Keratinocyte (primary cell): Measurements from ENCODE around the gene KCNE4. TPM values are rescaled to one million over a fixed set of nuclear protein-coding genes. Genes with fewer than 3 reads are reported as not detected.

ENCODE experiments used
- DNase-seq: peaks from one replicate; pipeline ENCODE4 v3.0.0-alpha.2; 2011; ENCODE audit warnings: low read depth, missing footprints, low spot score
- FAIRE-seq: peaks from 2 replicates; lab custom pipeline; 2011; peaks lifted over from hg19 to GRCh38; lab: Jason Lieb, UNC
- H2AFZ ChIP-seq: 2 replicates; pipeline ENCODE4 v1.6.0; 2012; ENCODE audit warnings: low read length, control low read depth, inconsistent platforms; ENCODE audit not compliant: control insufficient read depth
- H3K27ac ChIP-seq: 2 replicates; pipeline ENCODE4 v1.5.1; 2011; ENCODE audit warnings: low read length; ENCODE audit not compliant: control insufficient read depth, insufficient read depth
- H3K27me3 ChIP-seq: 3 replicates; pipeline ENCODE4 v1.6.0; 2011; ENCODE audit warnings: low read length; ENCODE audit not compliant: control insufficient read depth, insufficient read depth; ENCODE audit errors: extremely low read depth
- H3K36me3 ChIP-seq, 2 experiments: 2 replicates in 1 of 2; 3 replicates in 1 of 2; pipeline ENCODE4 v1.5.1; 2011; ENCODE audit warnings: low read length in 2 of 2, mild to moderate bottlenecking in 1 of 2; ENCODE audit not compliant: control insufficient read depth in 2 of 2, insufficient read depth in 2 of 2; ENCODE audit errors: extremely low read depth in 1 of 2
- H3K4me1 ChIP-seq: 3 replicates; pipeline ENCODE4 v1.5.1; 2011; ENCODE audit warnings: low read length; ENCODE audit not compliant: control insufficient read depth, insufficient read depth; ENCODE audit errors: extremely low read depth
- H3K4me2 ChIP-seq: 3 replicates; pipeline ENCODE4 v1.6.0; 2011; ENCODE audit warnings: low read depth, low read length; ENCODE audit not compliant: control insufficient read depth, insufficient read depth; ENCODE audit errors: extremely low read depth
- H3K4me3 ChIP-seq, 3 experiments: fragments of 200-600 bp in 1 of 3; sonication (generic) in 1 of 3; 2 replicates in 2 of 3; 3 replicates in 1 of 3; pipeline ENCODE4 v1.5.1; 2011 to 2016; ENCODE audit warnings: low read length in 3 of 3, mild to moderate bottlenecking in 3 of 3, control low read depth in 2 of 3, inconsistent platforms in 1 of 3, low read depth in 1 of 3, mixed read lengths in 1 of 3, mixed run types in 1 of 3, moderate library complexity in 1 of 3; ENCODE audit not compliant: control insufficient read depth in 2 of 3, insufficient read depth in 2 of 3; ENCODE audit errors: extremely low read depth in 1 of 3
- H3K79me2 ChIP-seq: 2 replicates; pipeline ENCODE4 v1.6.0; 2012; ENCODE audit warnings: low read length; ENCODE audit not compliant: control insufficient read depth, insufficient read depth
- H3K9ac ChIP-seq: 3 replicates; pipeline ENCODE4 v1.6.0; 2011; ENCODE audit warnings: low read length; ENCODE audit not compliant: control insufficient read depth, insufficient read depth; ENCODE audit errors: extremely low read depth
- H3K9me1 ChIP-seq: 3 replicates; pipeline ENCODE4 v1.6.0; 2011; ENCODE audit warnings: low read length; ENCODE audit not compliant: control insufficient read depth, insufficient read depth; ENCODE audit errors: extremely low read depth
- H3K9me3 ChIP-seq: 2 replicates; pipeline ENCODE4 v1.5.1; 2012; ENCODE audit warnings: low read depth, low read length; ENCODE audit not compliant: control insufficient read depth
- H4K20me1 ChIP-seq: 3 replicates; pipeline ENCODE4 v1.6.0; 2011; ENCODE audit warnings: low read length; ENCODE audit not compliant: control insufficient read depth, insufficient read depth; ENCODE audit errors: extremely low read depth
- EZH2 ChIP-seq: IDR thresholded peaks from one replicate; pipeline ENCODE4 v1.6.1; 2012; ENCODE audit warnings: inconsistent platforms, mild to moderate bottlenecking, low read length, moderate library complexity
- dilution Hi-C: fragments of 300-500 bp; cut with MboI; formaldehyde crosslinking; loops from one replicate; pipeline ENCODE4 v1.7.0; 2020; ENCODE audit warnings: low sequenced_read_pairs; ENCODE audit not compliant: extremely low pct_ligation_motif_present
- polyA plus RNA-seq, 5 experiments: library from polyadenylated mRNA; depleted of rRNA in 3 of 5; stranded (reverse) in 3 of 5; stranded (forward) in 1 of 5; unstranded in 1 of 5; fragments of >200 nt; gene quantifications; 1 replicate in 1 of 5; 2 replicates in 3 of 5; 3 replicates in 1 of 5; pipeline versions ENCODE4 v1.2.1 to v1.2.3, GENCODE V29; 2011 to 2012; ENCODE audit warnings: missing spikeins in 2 of 5, low read depth in 1 of 5, low replicate concordance in 1 of 5
- TF ChIP-seq, protein P1 (sequence below), 3 experiments: IDR thresholded peaks in 1 of 3; conservative IDR thresholded peaks in 1 of 3; optimal IDR thresholded peaks in 1 of 3; 2 replicates in 2 of 3; 3 replicates in 1 of 3; pipeline versions ENCODE3 to v1.5.1; 2011; ENCODE audit warnings: low read length in 3 of 3, mild to moderate bottlenecking in 3 of 3, moderate library complexity in 2 of 3, control low read depth in 1 of 3, inconsistent platforms in 1 of 3; ENCODE audit not compliant: insufficient read depth in 2 of 3; ENCODE audit errors: extremely low read depth in 1 of 3

Gene KCNE4
- polyA plus RNA-seq, 1 donor (not counting 4 experiments of a cell fraction or from before 2014, with no cell fraction given): 0.13 TPM

- H3K9ac ChIP-seq: no peak overlapping the region
- no peak overlapping the region for H3K4me2 ChIP-seq
- H3K27ac ChIP-seq: no peak overlapping the region
- no peak overlapping the region for H3K4me3 ChIP-seq
- TF ChIP-seq, protein P1, sequence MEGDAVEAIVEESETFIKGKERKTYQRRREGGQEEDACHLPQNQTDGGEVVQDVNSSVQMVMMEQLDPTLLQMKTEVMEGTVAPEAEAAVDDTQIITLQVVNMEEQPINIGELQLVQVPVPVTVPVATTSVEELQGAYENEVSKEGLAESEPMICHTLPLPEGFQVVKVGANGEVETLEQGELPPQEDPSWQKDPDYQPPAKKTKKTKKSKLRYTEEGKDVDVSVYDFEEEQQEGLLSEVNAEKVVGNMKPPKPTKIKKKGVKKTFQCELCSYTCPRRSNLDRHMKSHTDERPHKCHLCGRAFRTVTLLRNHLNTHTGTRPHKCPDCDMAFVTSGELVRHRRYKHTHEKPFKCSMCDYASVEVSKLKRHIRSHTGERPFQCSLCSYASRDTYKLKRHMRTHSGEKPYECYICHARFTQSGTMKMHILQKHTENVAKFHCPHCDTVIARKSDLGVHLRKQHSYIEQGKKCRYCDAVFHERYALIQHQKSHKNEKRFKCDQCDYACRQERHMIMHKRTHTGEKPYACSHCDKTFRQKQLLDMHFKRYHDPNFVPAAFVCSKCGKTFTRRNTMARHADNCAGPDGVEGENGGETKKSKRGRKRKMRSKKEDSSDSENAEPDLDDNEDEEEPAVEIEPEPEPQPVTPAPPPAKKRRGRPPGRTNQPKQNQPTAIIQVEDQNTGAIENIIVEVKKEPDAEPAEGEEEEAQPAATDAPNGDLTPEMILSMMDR (optimal IDR thresholded peaks at IDR 0.05 in 1 of 3, IDR thresholded peaks at IDR 0.05 in 1 of 3, conservative IDR thresholded peaks at IDR 0.05 in 1 of 3; ENCODE audit: extremely low read depth in 1 of 3, insufficient read depth in 2 of 3, low read length in 3 of 3): no peak
- no peak for TF ChIP-seq EZH2
- FAIRE-seq: no peak
- DNase-seq: no peak
- no peaks in the 10 kb centered on the region for H4K20me1 ChIP-seq
- H3K9me3 ChIP-seq: no peaks in the 10 kb centered on the region
- dilution Hi-C loops: no loop called here
- H3K36me3 ChIP-seq: no peaks in the 10 kb centered on the region
- no peaks in the 10 kb centered on the region for H3K9me1 ChIP-seq
- H3K27me3 ChIP-seq: peaks cover 10% of the 10 kb centered on the region
- H3K4me1 ChIP-seq: peaks cover 5% of the 10 kb centered on the region
- no peaks in the 10 kb centered on the region for H3K79me2 ChIP-seq
- H2AFZ ChIP-seq: no peak overlapping the region
Observed at GRCh38 chr2:223052548-223053483, 826 bp downstream of the KCNE4 start.

DNA sequence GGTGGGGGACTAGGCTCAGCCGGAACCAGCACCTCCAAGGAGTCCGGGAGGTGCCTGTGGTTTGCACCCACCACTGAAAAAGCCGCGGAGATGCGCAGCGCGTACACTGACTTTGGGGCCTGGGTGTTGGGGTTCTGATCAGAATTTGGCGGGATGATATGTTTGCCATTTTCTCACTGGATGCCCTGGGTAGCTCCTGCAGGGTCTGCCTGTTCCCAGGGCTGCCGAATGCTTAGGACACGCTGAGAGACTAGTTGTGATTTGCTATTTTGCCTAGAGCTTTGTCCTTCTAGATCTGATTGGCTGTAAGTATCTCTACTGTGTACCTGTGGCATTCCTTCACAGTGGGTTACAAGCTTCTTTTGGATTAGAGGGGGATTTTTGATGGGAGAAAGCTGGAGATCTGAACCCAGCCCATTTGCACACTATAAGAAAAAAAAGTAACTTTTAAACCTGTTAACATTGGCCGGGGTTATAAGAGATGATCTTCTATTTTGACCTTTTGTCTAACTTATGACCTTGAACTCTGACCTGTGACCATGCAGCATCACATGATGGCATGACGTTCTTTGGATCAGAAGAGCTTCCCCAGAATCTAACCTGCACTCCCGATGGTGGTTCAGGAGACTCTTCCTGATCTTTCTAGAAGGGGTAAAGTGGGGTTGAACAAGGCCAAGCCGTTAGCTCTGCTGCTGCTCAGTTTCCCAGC lies 1.6 kb downstream of the KCNE4 start:
- H3K27me3 ChIP-seq: peaks cover 10% of the 10 kb centered on the region
- peaks cover 5% of the 10 kb centered on the region for H3K4me1 ChIP-seq
- no peak for DNase-seq
- H3K4me3 ChIP-seq: no peak overlapping the region
- H3K79me2 ChIP-seq: no peaks in the 10 kb centered on the region
- H4K20me1 ChIP-seq: no peaks in the 10 kb centered on the region
- no peaks in the 10 kb centered on the region for H3K9me1 ChIP-seq
- dilution Hi-C loops: no loop called here
- no peak for FAIRE-seq
- H3K4me2 ChIP-seq: no peak overlapping the region
- no peaks in the 10 kb centered on the region for H3K9me3 ChIP-seq
- H2AFZ ChIP-seq: no peak overlapping the region
- H3K27ac ChIP-seq: no peak overlapping the region
- H3K36me3 ChIP-seq: no peaks in the 10 kb centered on the region
- H3K9ac ChIP-seq: no peak overlapping the region
- TF ChIP-seq, protein P1 (optimal IDR thresholded peaks at IDR 0.05 in 1 of 3, IDR thresholded peaks at IDR 0.05 in 1 of 3, conservative IDR thresholded peaks at IDR 0.05 in 1 of 3; ENCODE audit: extremely low read depth in 1 of 3, insufficient read depth in 2 of 3, low read length in 3 of 3): no peak
- no peak for TF ChIP-seq EZH2
